Activated CD8-positive, alpha-beta memory T cell treated with anti-CD3 and anti-CD28 coated beads for 1 hour (primary cell): ENCODE results near the gene HBP1.
A peak's percentile ranks its signal among the peaks of the same experiment; 100 is the strongest.

Source experiments
- DNase-seq, 2 donors: peaks; one replicate each; pipeline ENCODE4 v3.0.0-alpha.2; 2020; ENCODE audit warnings: low read depth in 1 of 2; ENCODE audit errors: extremely low read depth in 1 of 2

Gene HBP1

GRCh38 chr7:107179326-107180164 is 10.7 kb downstream of the HBP1 start:
- DNase-seq: no peak

- peak; percentile 43 to 58 for DNase-seq
Measured at GRCh38 chr7:107180378-107180777, 11.6 kb downstream of the HBP1 start.

DNA sequence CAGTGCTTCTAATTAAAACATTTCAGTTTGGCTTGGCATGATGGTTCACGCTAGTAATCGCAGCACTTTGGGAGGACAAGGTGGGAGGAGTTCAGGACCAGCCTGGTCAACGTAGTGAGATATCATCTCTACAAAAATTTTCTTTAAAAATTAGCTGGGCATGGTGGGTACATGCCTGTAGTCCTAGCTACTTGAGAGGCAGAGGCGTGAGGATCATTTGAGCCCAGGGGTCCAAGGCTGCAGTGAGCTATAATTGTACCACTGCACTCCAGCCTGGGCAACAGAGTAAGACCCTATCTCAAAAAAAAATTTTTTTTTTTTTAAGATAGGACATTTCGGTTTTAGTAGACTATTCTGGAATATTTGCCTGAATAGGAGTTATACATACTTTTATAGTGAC is 12.4 kb downstream of the HBP1 start:
- DNase-seq: no peak

DNA sequence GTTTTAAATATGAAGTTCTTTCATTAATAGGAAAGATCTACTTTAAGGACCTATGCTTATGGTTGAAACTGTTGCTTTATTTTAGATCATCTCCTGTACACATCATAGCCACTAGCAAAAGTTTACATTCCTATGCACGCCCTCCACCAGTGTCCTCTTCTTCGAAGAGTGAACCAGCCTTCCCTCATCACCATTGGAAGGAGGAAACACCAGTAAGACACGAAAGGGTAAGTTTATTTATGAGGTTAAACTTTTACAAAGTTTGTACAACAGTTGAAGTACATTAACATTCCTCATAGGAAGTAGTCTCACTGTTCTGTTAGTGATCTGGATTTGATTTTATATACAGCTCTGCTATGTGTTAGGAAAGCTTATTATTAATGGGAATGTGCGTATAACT is 16.9 kb downstream of the HBP1 start:
- no peak for DNase-seq

DNA sequence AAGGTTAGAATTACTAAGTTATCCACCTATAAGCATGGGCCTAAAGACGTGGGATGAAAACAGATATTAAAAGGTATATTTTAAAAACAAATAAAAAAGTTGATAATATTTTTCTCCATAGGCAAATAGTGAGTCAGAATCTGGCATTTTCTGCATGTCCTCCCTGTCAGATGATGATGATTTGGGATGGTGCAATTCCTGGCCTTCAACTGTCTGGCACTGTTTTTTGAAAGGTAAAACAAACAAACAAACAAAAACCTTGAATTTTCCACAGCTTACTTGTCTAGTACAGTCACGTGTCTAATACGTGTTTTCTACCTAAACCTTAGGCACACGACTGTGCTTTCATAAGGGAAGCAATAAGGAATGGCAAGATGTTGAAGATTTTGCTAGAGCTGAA is 17.4 kb downstream of the HBP1 start:
- DNase-seq: no peak

DNA sequence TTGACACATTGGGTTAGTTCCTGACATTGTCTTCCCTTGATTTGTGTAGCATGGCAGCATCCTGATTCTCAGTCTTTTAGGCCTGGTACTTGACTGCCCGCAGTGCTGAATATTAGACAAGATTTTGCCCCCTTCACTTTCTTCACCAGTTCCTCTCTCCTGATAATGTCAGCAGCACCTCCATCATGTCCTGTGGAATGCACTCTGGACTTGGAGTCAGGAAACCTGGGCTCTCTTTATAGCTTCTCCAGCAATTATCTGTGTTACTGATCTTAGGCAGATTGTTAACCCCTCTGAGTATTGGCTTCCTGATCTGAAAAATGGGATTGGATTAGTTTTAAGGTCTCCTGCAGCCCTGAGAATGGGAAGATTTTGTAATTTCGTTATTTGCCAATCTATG is 19.0 kb downstream of the HBP1 start:
- no peak for DNase-seq

- no peak for DNase-seq
Measured at GRCh38 chr7:107190090-107190489, 21.3 kb downstream of the HBP1 start.

DNA sequence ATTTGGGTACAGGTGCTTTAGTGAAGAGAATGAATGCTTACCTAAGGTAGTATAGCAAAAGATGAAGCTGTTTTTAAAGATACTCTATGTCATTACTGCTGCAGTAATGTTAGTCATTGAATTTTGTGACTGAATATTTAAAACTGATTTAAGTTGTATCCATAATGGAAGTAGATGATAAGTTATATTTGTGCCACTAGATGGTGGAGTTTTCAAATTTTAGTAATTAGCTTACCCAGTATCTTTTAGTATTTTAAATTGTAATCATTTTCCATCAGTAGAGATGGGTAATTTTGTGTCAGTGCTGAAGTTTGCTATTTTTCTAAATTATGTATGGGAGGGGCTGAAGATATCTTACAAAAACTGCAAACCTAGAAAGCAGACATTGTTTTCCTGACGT is 25.2 kb downstream of the HBP1 start:
- DNase-seq: no peak

GRCh38 chr7:107196834-107197610 is 28.2 kb downstream of the HBP1 start:
- DNase-seq: no peak

DNA sequence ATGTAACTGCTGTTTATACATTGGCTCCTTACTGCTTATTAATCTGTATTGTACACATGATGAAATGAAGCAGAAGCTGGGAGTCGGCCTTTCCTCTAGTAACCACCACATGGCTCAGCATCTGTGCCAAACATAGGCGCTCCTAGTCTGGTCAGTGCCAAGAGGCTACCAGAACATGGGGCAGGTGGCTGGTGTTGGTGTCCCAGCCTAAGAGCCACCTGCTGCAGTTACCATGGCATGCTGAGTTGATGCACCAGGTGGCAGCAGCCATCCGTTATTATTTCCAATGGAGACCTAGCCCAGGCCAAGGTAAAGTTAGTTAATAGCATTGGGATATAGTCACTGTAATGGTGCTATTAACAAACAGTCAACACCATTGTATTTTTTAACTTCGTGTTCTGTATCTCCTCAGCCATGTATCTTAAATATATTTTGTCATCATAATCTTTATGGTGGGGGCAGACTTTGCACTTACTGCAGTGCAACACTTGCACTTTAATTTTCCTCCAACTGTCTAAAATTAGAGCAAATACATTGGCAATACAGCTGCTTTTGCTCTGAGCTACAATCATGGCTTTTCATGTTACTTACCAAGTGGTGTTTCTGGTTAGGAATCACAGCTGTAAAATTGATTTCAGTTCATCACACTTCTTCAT is 33.1 kb downstream of the HBP1 start:
- no peak for DNase-seq

GRCh38 chr7:107203607-107204006 is 34.8 kb downstream of the HBP1 start:
- DNase-seq: no peak

DNA sequence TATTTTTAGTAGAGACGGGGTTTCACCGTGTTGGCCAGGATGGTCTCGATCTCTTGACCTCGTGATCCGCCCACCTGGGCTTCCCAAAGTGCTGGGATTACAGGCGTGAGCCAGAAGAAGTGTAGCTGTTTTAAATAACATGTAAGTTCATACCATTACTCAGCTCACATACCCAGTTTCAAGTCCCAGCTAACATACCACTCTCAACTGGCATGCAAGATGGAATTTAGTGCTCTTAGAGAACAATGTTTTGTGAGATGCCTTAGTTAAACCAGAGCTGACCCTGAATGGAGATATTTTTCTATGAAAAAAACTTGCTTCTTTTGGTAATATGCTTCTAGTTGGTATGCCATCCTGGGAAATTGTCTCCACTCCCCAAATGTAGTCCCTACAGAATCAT is 37.3 kb downstream of the HBP1 start:
- no peak for DNase-seq

DNA sequence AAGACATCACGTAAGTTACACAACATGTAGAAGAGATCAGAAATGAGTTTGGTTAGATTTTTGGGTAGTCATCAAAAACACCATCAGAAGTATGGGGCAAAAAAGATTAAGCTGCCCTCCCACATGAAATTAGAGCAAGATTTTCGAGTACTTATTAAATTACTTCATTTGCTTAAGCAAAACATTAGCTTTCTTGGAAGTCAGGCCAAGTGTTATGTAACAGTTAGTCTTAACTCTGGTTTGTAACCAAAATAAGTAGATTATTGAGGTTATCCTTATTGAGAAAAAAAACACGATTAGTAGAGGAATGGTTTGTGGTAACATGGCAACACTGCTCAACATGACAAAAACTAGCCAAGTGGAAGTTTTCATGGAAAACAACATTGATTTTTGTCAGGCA is 37.9 kb downstream of the HBP1 start:
- DNase-seq: no peak

- DNase-seq: no peak
Measured at GRCh38 chr7:107207459-107207858, 38.7 kb downstream of the HBP1 start.

GRCh38 chr7:107208024-107208521 is 39.3 kb downstream of the HBP1 start:
- DNase-seq: no peak

DNA sequence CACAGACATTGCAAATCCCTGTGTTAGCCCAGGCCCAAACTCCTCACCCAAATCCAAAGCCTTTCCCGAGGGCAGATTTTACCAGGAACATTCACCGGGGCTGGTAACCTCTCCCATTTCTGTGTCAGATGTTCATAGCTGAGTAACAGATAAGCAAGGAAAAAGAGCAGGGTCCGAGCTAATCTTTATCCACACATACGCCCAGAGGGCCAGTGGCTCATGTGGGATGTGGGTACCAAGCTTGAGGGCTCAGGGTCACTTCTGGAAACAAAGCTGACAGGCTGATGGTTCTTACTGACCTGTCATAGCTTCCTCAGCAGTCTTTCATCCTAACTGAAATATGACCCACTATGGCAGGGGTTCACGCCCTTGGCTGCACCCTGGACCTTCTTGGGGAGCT is 39.8 kb downstream of the HBP1 start:
- DNase-seq: no peak

DNA sequence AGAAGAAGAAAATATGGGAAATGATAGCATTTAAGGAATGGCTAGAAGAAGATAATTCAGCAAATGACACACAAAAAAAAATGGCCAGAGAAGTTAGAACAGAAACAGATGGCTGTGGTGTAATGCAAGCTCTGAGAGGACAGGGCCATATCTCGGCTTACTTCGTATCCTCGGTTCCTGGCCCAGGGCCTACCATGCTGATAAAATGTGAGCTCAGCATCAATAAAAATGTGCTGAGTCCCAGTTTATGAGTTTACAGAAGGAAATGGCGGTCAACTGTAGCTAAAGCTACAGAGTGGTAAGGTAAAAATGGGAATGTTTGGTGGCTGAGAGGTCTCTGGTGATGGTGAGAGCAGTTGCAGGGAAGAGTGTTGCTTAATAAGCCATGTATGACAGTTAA is 40.8 kb downstream of the HBP1 start:
- DNase-seq: no peak

- DNase-seq: no peak
Measured at GRCh38 chr7:107210400-107210799, 41.6 kb downstream of the HBP1 start.

DNA sequence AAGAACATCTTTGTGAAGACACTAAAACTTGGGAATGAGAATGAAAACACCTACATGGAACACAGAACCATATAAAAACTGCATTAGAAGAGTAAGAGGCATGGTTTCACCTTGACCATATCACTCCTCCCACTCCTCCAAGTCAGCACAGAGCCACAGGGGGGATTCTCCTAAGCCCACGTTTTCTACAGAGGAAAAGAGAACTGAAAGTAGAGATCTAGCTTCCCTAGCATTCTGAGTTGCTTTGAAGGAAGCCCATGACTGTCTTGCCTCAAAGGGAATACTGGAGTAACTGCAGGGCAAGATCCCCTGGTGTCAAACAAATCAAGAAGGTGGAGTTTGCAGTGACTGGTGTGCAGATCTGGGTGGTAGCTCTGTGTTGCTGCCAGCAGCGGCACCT is 43.9 kb downstream of the HBP1 start:
- DNase-seq: no peak

- DNase-seq: no peak
Measured at GRCh38 chr7:107213193-107213788, 44.5 kb downstream of the HBP1 start.

- no peak for DNase-seq
Measured at GRCh38 chr7:107213945-107214344, 45.1 kb downstream of the HBP1 start.
